Neural cell (in vitro differentiated cells): ENCODE data around the gene GDF7.

Experiments used
- EP300 ChIP-seq: fragments of 450-650 bp; conservative IDR thresholded peaks from 2 replicates; pipeline ENCODE4 v1.6.1; 2014; ENCODE audit warnings: antibody characterized with exemption, mild to moderate bottlenecking, moderate library complexity; ENCODE audit not compliant: poor library complexity, severe bottlenecking
- EZH2 ChIP-seq: fragments of 200-600, 300-800 bp; shearing (Covaris generic), sonication (generic); IDR thresholded peaks from 2 replicates; pipeline ENCODE4 v1.6.1; 2014; ENCODE audit warnings: antibody characterized with exemption, low read length, borderline replicate concordance, mild to moderate bottlenecking; ENCODE audit not compliant: insufficient read depth, poor library complexity, severe bottlenecking
- POLR2AphosphoS5 ChIP-seq: IDR thresholded peaks from 2 replicates; pipeline ENCODE4 v1.6.1; 2012
- RAD21 ChIP-seq: fragments of 450-650 bp; conservative IDR thresholded peaks from 2 replicates; pipeline ENCODE4 v1.6.1; 2014; ENCODE audit warnings: antibody characterized with exemption, mild to moderate bottlenecking, moderate library complexity
- SMC3 ChIP-seq: fragments of 450-650 bp; conservative IDR thresholded peaks from 2 replicates; pipeline ENCODE4 v1.6.1; 2014; ENCODE audit warnings: antibody characterized with exemption, mild to moderate bottlenecking, moderate library complexity; ENCODE audit not compliant: poor library complexity
- TAF1 ChIP-seq: IDR thresholded peaks from 2 replicates; pipeline ENCODE4 v1.6.1; 2012; ENCODE audit warnings: low read depth
- TF ChIP-seq, protein P1 (sequence below): fragments of 450-650 bp; IDR thresholded peaks from 2 replicates; pipeline ENCODE4 v1.5.1; 2014; ENCODE audit warnings: antibody characterized with exemption, mild to moderate bottlenecking, moderate library complexity; ENCODE audit not compliant: poor library complexity, severe bottlenecking

- TF ChIP-seq, protein P1, sequence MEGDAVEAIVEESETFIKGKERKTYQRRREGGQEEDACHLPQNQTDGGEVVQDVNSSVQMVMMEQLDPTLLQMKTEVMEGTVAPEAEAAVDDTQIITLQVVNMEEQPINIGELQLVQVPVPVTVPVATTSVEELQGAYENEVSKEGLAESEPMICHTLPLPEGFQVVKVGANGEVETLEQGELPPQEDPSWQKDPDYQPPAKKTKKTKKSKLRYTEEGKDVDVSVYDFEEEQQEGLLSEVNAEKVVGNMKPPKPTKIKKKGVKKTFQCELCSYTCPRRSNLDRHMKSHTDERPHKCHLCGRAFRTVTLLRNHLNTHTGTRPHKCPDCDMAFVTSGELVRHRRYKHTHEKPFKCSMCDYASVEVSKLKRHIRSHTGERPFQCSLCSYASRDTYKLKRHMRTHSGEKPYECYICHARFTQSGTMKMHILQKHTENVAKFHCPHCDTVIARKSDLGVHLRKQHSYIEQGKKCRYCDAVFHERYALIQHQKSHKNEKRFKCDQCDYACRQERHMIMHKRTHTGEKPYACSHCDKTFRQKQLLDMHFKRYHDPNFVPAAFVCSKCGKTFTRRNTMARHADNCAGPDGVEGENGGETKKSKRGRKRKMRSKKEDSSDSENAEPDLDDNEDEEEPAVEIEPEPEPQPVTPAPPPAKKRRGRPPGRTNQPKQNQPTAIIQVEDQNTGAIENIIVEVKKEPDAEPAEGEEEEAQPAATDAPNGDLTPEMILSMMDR, result no peak
- TF ChIP-seq EP300, result no peak
- no peak for TF ChIP-seq EZH2
- TF ChIP-seq RAD21, result no peak
- TF ChIP-seq TAF1, result no peak
- no peak for TF ChIP-seq POLR2AphosphoS5
- TF ChIP-seq SMC3, result no peak
Observed at GRCh38 chr2:20669562-20670314, 2.8 kb downstream of the GDF7 start.
